Stimulated activated CD8-positive, alpha-beta memory T cell treated with anti-CD3 and anti-CD28 coated beads, Interleukin-7, amount 100 ng/mL, for 1 hour (primary cell): ENCODE data around the gene OR5M3.

Experiments used
- DNase-seq, 2 donors: peaks; one replicate each; pipeline ENCODE4 v3.0.0-alpha.2; 2020; ENCODE audit warnings: low read depth in 2 of 2

OR5M3 gene

DNA sequence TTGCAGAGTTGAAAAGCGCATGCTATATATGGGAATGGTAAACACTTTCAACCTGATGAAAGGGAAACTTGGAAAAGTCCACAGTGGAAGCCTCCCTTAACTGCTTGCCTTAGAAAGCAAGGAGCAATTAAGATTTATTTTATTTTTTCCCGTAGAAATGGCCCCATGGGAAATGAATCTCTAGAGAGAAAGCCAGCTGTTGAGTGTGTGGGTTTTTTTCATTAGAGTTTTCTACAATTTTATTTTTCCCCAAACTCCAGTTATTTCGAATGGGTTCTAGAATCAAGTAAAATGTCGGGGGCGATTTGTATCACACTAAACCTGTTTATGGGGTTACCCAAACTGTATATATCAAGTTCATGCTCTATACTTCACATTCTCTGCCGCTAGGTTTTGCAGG, at the start of gene OR5M3:
TSS of gene OR5M3 (minus strand) at position 101 of the 400 bp plus-strand sequence. CDS start 2,855 bp downstream, outside the sequence.
- no peak for DNase-seq

GRCh38 chr11:56522008-56522407, 48.9 kb upstream of the OR5M3 start:
- no peak for DNase-seq

- DNase-seq: no peak
Observed at GRCh38 chr11:56513280-56513679, 40.1 kb upstream of the OR5M3 start.

- DNase-seq: no peak
Observed at GRCh38 chr11:56509439-56509838, 36.3 kb upstream of the OR5M3 start.

DNA sequence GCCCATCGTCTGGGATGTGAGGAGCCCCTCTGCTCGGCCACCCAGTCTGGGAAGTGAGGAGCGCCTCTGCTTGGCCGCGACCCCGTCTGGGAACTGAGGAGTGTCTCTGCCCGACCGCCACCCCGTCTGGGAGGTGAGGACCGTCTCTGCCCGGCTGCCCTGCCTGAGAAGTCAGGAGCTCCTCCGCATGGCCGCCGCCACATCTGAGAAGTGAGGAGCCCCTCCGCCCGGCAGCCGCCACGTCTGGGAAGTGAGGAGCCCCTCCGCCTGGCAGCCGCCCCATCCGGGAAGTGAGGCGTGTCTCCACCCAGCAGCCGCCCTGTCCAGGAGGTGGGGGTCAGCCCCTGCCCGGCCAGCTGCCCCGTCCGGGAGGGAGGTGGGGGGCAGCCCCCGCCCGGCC, 23.9 kb upstream of the OR5M3 start:
- DNase-seq: no peak

DNA sequence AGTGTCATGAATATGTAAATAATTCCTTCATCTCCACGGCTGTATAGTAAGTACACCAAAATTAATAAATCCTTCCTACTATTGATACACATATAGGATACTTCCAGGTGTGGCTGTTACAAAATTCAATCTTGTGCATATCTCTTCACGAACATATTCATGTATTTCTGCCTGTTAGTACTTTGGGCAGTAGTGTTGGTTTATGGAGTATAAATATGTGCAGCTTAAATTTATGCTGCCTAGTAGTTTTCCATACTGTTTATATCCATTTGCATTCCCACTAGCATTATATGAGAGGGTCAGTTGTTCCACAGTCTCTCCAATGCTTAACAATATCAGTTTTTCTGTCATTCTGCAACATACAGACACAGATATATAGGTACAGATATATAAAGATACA, 22.0 kb upstream of the OR5M3 start:
- no peak for DNase-seq

- no peak for DNase-seq
Observed at GRCh38 chr11:56491270-56491669, 18.1 kb upstream of the OR5M3 start, which contains the start of gene OR5M8. OR5M8 (minus strand) TSS chr11:56491370; CDS start chr11:56491370, 0 bp downstream.

GRCh38 chr11:56486801-56487200, 13.6 kb upstream of the OR5M3 start:
- no peak for DNase-seq

GRCh38 chr11:56474729-56475235, 1.6 kb upstream of the OR5M3 start:
- no peak for DNase-seq

DNA sequence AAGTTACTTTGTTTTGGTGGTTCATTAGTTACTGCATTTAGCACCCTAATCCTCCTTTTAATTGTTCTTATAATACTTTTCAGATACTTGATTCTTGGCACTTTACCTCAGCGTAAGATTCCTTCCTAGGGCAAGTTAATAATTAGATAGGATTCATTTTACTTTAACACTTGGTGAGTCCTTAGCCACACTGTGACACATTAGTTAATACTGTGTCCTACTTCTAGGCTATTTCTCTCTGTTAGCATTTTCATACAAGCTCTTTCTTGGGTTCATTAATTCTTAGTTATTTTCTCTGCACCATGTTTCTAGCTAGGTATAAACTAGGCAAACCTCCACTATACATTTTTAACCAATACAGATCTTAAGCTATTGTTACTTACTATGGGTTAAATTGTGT, 16.1 kb downstream of the OR5M3 start:
- DNase-seq: no peak

DNA sequence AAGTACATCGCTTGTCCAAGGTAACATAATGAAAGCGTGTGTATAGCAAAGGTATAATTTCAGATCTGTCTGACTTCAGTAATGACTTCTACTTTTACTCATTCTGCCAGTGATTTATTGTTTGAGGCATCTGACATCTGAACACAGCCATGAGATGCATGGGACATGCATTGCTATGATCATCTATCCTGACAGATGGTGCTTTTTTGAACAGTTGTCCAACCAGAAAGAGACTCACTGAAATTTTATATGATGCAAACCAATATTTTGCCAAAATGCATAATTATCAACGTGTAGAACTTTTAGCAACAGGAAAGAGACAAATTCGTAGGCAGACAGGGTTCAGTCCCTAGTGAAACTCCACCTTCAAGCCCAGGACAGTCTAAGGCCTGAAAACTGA, 19.6 kb downstream of the OR5M3 start:
- DNase-seq: no peak
